SK-N-SH (cell line): ENCODE results near the gene RBM28. TPM values are rescaled to one million over a fixed set of nuclear protein-coding genes. Genes with fewer than 3 reads are reported as not detected.

Experiments
- CTCF ChIA-PET: fragments of 300-600, 350-600 bp; formaldehyde crosslinking; extraction: SDS; loops from one replicate; lab custom pipeline; 2021; lab: Yijun Ruan, JAX
- POLR2A ChIA-PET: fragments of 350-600 bp; sonication (Branson Sonifier 250); formaldehyde crosslinking; extraction: SDS; loops from one replicate; lab custom pipeline; 2020; ENCODE audit warnings: antibody characterized with exemption, inconsistent platforms; lab: Yijun Ruan, JAX
- DNase-seq: peaks from one replicate; pipeline ENCODE4 v3.0.0; 2012
- H2AFZ ChIP-seq: fragments of 200-600 bp; sonication (generic); 2 replicates; pipeline ENCODE4 v1.8.1; 2016; ENCODE audit warnings: antibody characterized with exemption, mild to moderate bottlenecking, low read depth
- H3F3A ChIP-seq: fragments of 200-600 bp; sonication (generic); replicated peaks from 2 replicates; pipeline ENCODE3; 2016; ENCODE audit warnings: antibody characterized with exemption, mild to moderate bottlenecking; ENCODE audit not compliant: insufficient read depth
- H3K27ac ChIP-seq, 2 experiments: fragments of 200-500 bp in 1 of 2; fragments of 200-600 bp in 1 of 2; sonication (Bioruptor generic) in 1 of 2; sonication (generic), shearing (Covaris generic) in 1 of 2; 2 replicates each; pipeline versions ENCODE4 v1.5.1 to v1.6.1; 2014 to 2016; ENCODE audit warnings: low read depth in 2 of 2, inconsistent platforms in 1 of 2, low read length in 1 of 2, mild to moderate bottlenecking in 1 of 2, mixed read lengths in 1 of 2
- H3K27me3 ChIP-seq: fragments of 200-600 bp; sonication (generic), shearing (Covaris generic); 2 replicates; pipeline ENCODE4 v1.6.1; 2016; ENCODE audit warnings: mixed run types; ENCODE audit not compliant: insufficient read depth
- H3K36me3 ChIP-seq, 2 experiments: fragments of 200-500 bp in 1 of 2; fragments of 200-600 bp in 1 of 2; sonication (Bioruptor generic) in 1 of 2; sonication (generic) in 1 of 2; replicated peaks in 1 of 2; 2 replicates each; pipeline versions ENCODE3 to v1.5.1; 2014 to 2016; ENCODE audit warnings: low read length in 1 of 2, mild to moderate bottlenecking in 1 of 2; ENCODE audit not compliant: insufficient read depth in 2 of 2, control insufficient read depth in 1 of 2
- H3K4me1 ChIP-seq, 2 experiments: fragments of 200-500 bp in 1 of 2; fragments of 200-600 bp in 1 of 2; sonication (Bioruptor generic) in 1 of 2; sonication (generic), shearing (Covaris generic) in 1 of 2; 2 replicates each; pipeline versions ENCODE4 v1.5.1 to v1.6.1; 2014 to 2016; ENCODE audit warnings: low read depth in 1 of 2, low read length in 1 of 2, mixed run types in 1 of 2; ENCODE audit not compliant: insufficient read depth in 2 of 2, control insufficient read depth in 1 of 2
- H3K4me2 ChIP-seq: fragments of 200-600 bp; sonication (generic), shearing (Covaris generic); 2 replicates; pipeline ENCODE4 v1.6.1; 2017; ENCODE audit warnings: mixed run types
- H3K4me3 ChIP-seq, 2 experiments: fragments of 200-500 bp in 1 of 2; fragments of 200-600 bp in 1 of 2; sonication (Bioruptor generic) in 1 of 2; sonication (generic), shearing (Covaris generic) in 1 of 2; 2 replicates each; pipeline versions ENCODE4 v1.5.1 to v1.8.1; 2014 to 2016; ENCODE audit warnings: low read depth in 2 of 2, inconsistent platforms in 1 of 2, low read length in 1 of 2, mild to moderate bottlenecking in 1 of 2, mixed read lengths in 1 of 2, moderate library complexity in 1 of 2
- H3K79me2 ChIP-seq: fragments of 200-600 bp; sonication (generic); 2 replicates; pipeline ENCODE4 v1.8.1; 2017; ENCODE audit warnings: mild to moderate bottlenecking; ENCODE audit not compliant: insufficient read depth
- H3K9ac ChIP-seq: fragments of 200-600 bp; sonication (generic); 2 replicates; pipeline ENCODE4 v1.6.1; 2017; ENCODE audit warnings: mixed run types
- H3K9me2 ChIP-seq: fragments of 200-600 bp; sonication (generic); 2 replicates; pipeline ENCODE4 v1.6.1; 2017; ENCODE audit warnings: mixed run types
- H3K9me3 ChIP-seq: fragments of 200-600 bp; sonication (generic); 2 replicates; pipeline ENCODE4 v1.6.1; 2017; ENCODE audit warnings: mixed run types, mild to moderate bottlenecking, moderate library complexity
- H4K20me1 ChIP-seq: fragments of 200-600 bp; sonication (generic); 2 replicates; pipeline ENCODE4 v1.6.1; 2017; ENCODE audit warnings: mild to moderate bottlenecking, mixed run types; ENCODE audit not compliant: insufficient read depth
- CHD2 ChIP-seq: fragments of 150-350 bp; IDR thresholded peaks from 2 replicates; pipeline ENCODE4 v1.6.1; 2018; ENCODE audit warnings: low read length; ENCODE audit not compliant: partially characterized antibody
- GABPA ChIP-seq: IDR thresholded peaks from 2 replicates; pipeline ENCODE4 v1.4.0; 2012; ENCODE audit warnings: low read depth, mild to moderate bottlenecking
- POLR2AphosphoS5 ChIP-seq: IDR thresholded peaks from 2 replicates; pipeline ENCODE4 v1.6.1; 2012; ENCODE audit warnings: low read depth, low read length
- RAD21 ChIP-seq: IDR thresholded peaks from 2 replicates; pipeline ENCODE4 v1.6.1; 2012; ENCODE audit warnings: mild to moderate bottlenecking, low read length
- RFX5 ChIP-seq: IDR thresholded peaks from 2 replicates; pipeline ENCODE4 v1.6.1; 2012; ENCODE audit warnings: mild to moderate bottlenecking, improper control_type of control experiment, low read length
- SIN3A ChIP-seq: IDR thresholded peaks from 2 replicates; pipeline ENCODE4 v1.6.1; 2012; ENCODE audit warnings: low read depth, mild to moderate bottlenecking, low read length, moderate library complexity, borderline replicate concordance
- TAF1 ChIP-seq: IDR thresholded peaks from 2 replicates; pipeline ENCODE4 v1.6.1; 2012; ENCODE audit warnings: low read depth, mild to moderate bottlenecking, low read length, moderate library complexity, borderline replicate concordance
- YY1 ChIP-seq: IDR thresholded peaks from 2 replicates; pipeline ENCODE4 v1.4.0; 2012; ENCODE audit warnings: low read depth, mild to moderate bottlenecking
- WGBS: methylation state at CpG from one replicate; pipeline ENCODE4 v1.1.6; 2017; ENCODE audit warnings: low lambda C conversion rate; 5-methylcytosine and 5-hydroxymethylcytosine counted together
- polyA plus RNA-seq, 3 experiments: library from polyadenylated mRNA; depleted of rRNA; stranded (reverse); fragments of >200 nt; gene quantifications; 2 replicates each; pipeline ENCODE4 v1.2.3, GENCODE V29; 2012
- TF ChIP-seq, protein P1 (sequence below): IDR thresholded peaks from 2 replicates; pipeline ENCODE4 v1.6.1; 2012; ENCODE audit warnings: mild to moderate bottlenecking, low read depth, low read length, moderate library complexity
- TF ChIP-seq, protein P2 (sequence below): fragments of 200-600 bp; sonication (generic); IDR thresholded peaks from 2 replicates; pipeline ENCODE4 v1.6.1; 2017; ENCODE audit warnings: antibody characterized with exemption, mild to moderate bottlenecking, moderate library complexity

Gene RBM28
- polyA plus RNA-seq, 1 of the 3 experiments (the other 2 are of a cell fraction): 29.1 TPM

DNA sequence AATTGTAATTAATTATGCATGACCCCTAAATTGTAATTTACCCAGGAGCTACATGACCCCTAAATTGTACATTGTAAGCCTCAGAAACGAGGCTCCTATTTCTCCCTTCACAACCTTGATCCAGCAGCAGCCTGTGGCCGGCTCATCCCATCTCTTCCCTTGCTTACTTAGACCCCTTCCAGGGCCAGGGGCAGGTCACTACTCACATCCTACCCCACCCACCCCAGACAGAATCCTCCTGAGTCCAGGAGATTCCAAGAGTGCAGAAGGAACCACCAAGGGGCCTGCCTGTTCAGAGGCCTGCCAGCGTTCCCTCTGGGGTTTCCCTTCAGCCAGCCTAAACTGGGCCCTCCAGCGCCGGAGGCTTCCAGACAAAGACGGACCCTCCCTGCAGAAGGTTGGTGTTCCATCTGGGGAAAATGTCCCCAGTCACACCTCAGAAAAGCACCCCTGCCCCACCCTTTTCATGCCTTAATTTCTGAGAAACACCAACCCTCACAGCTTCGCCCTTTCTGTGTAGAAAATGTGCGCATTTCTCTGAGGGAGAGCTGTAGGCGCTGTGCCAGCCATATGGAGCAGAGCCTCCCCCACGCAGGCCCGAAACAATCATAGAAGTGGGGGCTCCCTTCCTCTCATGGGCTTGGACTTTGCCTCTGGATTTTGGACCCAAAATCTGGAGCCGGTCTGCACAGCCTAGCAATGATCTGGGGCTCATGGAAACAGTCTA, 83.5 kb downstream of the RBM28 start:
- CTCF ChIA-PET: interaction anchor here (1.7 to 1.8 kb wide), 2 partner anchors 7 to 122 kb away, joined by 3 to 7 read pairs; no protein-coding TSS in a partner anchor
- H3K4me2 ChIP-seq: no peak overlapping the region
- POLR2A ChIA-PET: no interaction called here

DNA sequence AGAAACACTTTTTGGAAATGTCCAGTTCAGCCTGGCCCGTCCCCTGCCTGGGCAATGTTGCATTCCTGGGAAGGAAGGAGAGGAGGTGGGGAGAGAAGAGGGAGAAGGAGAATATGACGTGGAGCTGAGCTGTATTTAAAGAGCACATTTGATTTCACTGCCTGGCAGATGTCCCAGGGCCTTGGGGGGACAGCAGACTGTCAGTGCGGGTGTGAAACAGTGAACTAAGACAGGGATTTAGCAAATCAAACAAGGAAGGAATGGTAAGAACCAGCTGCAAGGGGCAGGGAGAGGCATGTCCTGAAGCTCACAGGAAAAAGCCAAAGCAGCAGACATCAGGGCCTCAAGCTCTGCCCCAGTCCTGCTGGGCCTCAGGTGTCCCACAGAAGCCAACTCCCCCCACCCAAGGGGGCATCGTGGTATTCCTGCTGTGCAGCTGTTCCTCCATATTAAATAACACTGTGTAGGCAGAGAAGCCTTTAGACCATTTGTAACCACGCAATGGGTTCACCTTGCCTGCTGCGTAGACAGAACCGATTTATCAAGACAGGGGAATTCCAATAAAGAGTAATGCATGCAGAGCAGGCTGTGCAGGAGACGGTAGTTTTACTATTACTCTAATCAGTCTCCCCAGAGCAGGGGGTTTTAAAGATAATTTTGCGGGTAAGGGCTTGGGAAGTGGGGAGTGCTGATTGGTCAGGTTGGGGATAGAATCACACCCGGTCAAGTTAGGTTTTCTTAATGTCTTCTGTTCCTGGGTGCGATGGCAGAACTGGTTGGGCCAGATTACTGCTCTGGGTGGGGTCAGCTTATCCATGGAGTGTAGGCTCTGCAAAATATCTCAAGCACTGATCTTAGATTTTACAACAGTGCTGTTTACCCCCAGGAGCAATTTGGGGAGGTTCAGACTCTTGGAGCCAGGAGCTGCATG, 84.3 kb downstream of the RBM28 start:
- no peak overlapping the region for H3K4me3 ChIP-seq
- H3F3A ChIP-seq: no peaks in the 10 kb centered on the region
- 0 out of 2 replicates have a peak overlapping the region, but pooled peaks have one; percentile 40 for H2AFZ ChIP-seq
- H4K20me1 ChIP-seq: no peaks in the 10 kb centered on the region
- CTCF ChIA-PET: interaction anchor here (1.0 to 1.8 kb wide), 3 partner anchors 8 to 121 kb away, joined by 3 to 7 read pairs (median 4); no protein-coding TSS in a partner anchor
- TF ChIP-seq, protein P1, sequence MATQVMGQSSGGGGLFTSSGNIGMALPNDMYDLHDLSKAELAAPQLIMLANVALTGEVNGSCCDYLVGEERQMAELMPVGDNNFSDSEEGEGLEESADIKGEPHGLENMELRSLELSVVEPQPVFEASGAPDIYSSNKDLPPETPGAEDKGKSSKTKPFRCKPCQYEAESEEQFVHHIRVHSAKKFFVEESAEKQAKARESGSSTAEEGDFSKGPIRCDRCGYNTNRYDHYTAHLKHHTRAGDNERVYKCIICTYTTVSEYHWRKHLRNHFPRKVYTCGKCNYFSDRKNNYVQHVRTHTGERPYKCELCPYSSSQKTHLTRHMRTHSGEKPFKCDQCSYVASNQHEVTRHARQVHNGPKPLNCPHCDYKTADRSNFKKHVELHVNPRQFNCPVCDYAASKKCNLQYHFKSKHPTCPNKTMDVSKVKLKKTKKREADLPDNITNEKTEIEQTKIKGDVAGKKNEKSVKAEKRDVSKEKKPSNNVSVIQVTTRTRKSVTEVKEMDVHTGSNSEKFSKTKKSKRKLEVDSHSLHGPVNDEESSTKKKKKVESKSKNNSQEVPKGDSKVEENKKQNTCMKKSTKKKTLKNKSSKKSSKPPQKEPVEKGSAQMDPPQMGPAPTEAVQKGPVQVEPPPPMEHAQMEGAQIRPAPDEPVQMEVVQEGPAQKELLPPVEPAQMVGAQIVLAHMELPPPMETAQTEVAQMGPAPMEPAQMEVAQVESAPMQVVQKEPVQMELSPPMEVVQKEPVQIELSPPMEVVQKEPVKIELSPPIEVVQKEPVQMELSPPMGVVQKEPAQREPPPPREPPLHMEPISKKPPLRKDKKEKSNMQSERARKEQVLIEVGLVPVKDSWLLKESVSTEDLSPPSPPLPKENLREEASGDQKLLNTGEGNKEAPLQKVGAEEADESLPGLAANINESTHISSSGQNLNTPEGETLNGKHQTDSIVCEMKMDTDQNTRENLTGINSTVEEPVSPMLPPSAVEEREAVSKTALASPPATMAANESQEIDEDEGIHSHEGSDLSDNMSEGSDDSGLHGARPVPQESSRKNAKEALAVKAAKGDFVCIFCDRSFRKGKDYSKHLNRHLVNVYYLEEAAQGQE: no peak
- H3K79me2 ChIP-seq: no peaks in the 10 kb centered on the region
- POLR2A ChIA-PET: no interaction called here
- no peak overlapping the region for H3K9ac ChIP-seq
- 81% methylated on average over 11 of the region's 11 CpGs for WGBS
- H3K9me3 ChIP-seq: no peaks in the 10 kb centered on the region
- DNase-seq: no peak
- H3K4me1 ChIP-seq: peaks cover 0 to 8% of the 10 kb centered on the region in 2 experiments; a peak in 1 of 4 replicates
- H3K4me2 ChIP-seq: no peak overlapping the region
- H3K27ac ChIP-seq: no peak overlapping the region
- no peaks in the 10 kb centered on the region for H3K9me2 ChIP-seq
- no peaks in the 10 kb centered on the region for H3K36me3 ChIP-seq
- no peaks in the 10 kb centered on the region for H3K27me3 ChIP-seq

More for the DNA sequence above, 83.5 kb downstream of the RBM28 start:
- Histone ChIP-seq H3K36me3 (no peaks in the 10 kb centered on the region), H3K79me2 (no peaks in the 10 kb centered on the region), H3K9ac (no peak overlapping the region), H2AFZ (no peak overlapping the region), H3K9me3 (no peaks in the 10 kb centered on the region), H3K27me3 (no peaks in the 10 kb centered on the region), H4K20me1 (no peaks in the 10 kb centered on the region), H3K4me3 (no peak overlapping the region), H3K4me1 (peaks cover 0 to 16% of the 10 kb centered on the region in 2 experiments; a peak in 1 of 4 replicates), H3K27ac (no peak overlapping the region), H3F3A (no peaks in the 10 kb centered on the region), H3K9me2 (no peaks in the 10 kb centered on the region)
- WGBS: 81% methylated on average over 10 of the region's 12 CpGs
- no peak for DNase-seq
- TF ChIP-seq SIN3A: no peak
- TF ChIP-seq POLR2AphosphoS5: no peak
- TF ChIP-seq RAD21: no peak
- TF ChIP-seq CHD2: no peak
- TF ChIP-seq GABPA: no peak
- no peak for TF ChIP-seq RFX5
- TF ChIP-seq, protein P2, sequence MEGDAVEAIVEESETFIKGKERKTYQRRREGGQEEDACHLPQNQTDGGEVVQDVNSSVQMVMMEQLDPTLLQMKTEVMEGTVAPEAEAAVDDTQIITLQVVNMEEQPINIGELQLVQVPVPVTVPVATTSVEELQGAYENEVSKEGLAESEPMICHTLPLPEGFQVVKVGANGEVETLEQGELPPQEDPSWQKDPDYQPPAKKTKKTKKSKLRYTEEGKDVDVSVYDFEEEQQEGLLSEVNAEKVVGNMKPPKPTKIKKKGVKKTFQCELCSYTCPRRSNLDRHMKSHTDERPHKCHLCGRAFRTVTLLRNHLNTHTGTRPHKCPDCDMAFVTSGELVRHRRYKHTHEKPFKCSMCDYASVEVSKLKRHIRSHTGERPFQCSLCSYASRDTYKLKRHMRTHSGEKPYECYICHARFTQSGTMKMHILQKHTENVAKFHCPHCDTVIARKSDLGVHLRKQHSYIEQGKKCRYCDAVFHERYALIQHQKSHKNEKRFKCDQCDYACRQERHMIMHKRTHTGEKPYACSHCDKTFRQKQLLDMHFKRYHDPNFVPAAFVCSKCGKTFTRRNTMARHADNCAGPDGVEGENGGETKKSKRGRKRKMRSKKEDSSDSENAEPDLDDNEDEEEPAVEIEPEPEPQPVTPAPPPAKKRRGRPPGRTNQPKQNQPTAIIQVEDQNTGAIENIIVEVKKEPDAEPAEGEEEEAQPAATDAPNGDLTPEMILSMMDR: no peak
- no peak for TF ChIP-seq TAF1
- no peak for TF ChIP-seq YY1
- TF ChIP-seq, all 33 proteins: peak for 0
